Measurements from ENCODE around the gene CD276.

- no peak for TF ChIP-seq EZH2 (IDR thresholded peaks at IDR 0.05; ENCODE audit: insufficient read depth, poor library complexity, severe bottlenecking)
- no peak for TF ChIP-seq EZH2phosphoT487 (IDR thresholded peaks at IDR 0.05; ENCODE audit: insufficient read depth, low read depth)
These were observed 71.8 kb downstream of the CD276 start for GRCh38 chr15:73755946-73756345.
